ENCODE measurements around the gene MLLT10.

Gene MLLT10

DNA sequence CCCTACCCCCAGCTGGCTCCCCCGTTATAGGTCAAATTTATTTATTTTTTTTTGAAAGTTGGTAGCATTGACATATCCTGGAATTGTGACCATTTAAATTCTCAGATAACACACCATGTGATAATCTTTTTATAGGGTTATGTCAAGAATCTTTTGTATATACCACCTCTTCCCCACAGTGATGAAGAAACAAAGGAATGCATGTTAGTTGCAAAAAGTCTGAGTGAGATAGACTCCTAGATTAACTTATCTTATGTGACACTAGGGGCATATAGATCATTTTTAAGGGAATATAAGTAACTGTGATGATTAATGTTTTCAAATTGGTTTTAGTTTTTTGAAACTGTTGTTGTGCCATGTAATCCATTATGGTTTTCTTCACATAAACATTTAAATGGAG is 68.3 kb downstream of the MLLT10 start:
- no peak overlapping the region for H3K4me3 ChIP-seq (ENCODE audit: low read length)
- peaks cover 4% of the 10 kb centered on the region for H3K79me2 ChIP-seq (ENCODE audit: control insufficient read depth, insufficient read depth, low read length)
- H3K4me2 ChIP-seq (ENCODE audit: low read length): no peak overlapping the region
- no peak overlapping the region for H3K4ac ChIP-seq (ENCODE audit: low read depth, low read length)
- H3K79me1 ChIP-seq (ENCODE audit: low read length): peaks cover 9% of the 10 kb centered on the region
- no peak for DNase-seq
- no peak overlapping the region for H2BK120ac ChIP-seq (ENCODE audit: low read depth, low read length)
- no peak overlapping the region for H2AK5ac ChIP-seq (ENCODE audit: low read length)
- H4K5ac ChIP-seq (ENCODE audit: low read length): no peak overlapping the region
- no peak overlapping the region for H3K56ac ChIP-seq (ENCODE audit: low read length)
- H2BK15ac ChIP-seq (replicated peaks; ENCODE audit: low read depth): no peak overlapping the region
- H3K27me3 ChIP-seq (ENCODE audit: insufficient read depth, low read length, poor library complexity): no peaks in the 10 kb centered on the region
- no peaks in the 10 kb centered on the region for H3K36me3 ChIP-seq (ENCODE audit: control insufficient read depth, insufficient read depth, low read length)
- no CpG with 5 or more reads among the region's 1 CpG for WGBS (ENCODE audit: extremely low coverage, insufficient coverage, low lambda C conversion rate)
- H3K27ac ChIP-seq (ENCODE audit: low read depth, low read length): peak overlapping the region; percentile 36
- H3K18ac ChIP-seq (ENCODE audit: low read length): no peak overlapping the region
- H2BK5ac ChIP-seq (ENCODE audit: low read length): no peak overlapping the region
- no peak overlapping the region for H3K9ac ChIP-seq (ENCODE audit: low read length)
- no peak overlapping the region for H4K8ac ChIP-seq (ENCODE audit: low read depth, low read length)
- H3K23ac ChIP-seq (ENCODE audit: low read length): no peak overlapping the region
- no peaks in the 10 kb centered on the region for H3K4me1 ChIP-seq (ENCODE audit: control insufficient read depth, low read depth, low read length)

DNA sequence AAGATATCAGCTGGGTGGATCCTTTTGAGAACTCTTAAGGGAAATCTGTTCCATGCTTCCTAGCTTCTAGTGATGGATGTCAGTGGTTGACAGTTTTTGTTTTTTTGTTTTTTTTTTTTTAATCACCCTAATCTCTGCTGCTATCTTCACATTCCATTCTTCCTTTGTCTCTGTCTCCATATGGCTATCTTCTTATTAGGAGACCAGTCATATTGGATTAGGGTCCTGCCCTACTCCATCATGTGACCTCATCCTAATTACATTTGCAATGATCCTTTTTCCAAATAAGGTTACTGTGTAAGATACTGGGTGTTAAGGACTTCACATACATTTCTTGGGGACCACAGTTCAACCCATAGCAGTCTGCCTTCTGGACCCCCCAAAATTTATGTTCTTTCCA is 69.7 kb downstream of the MLLT10 start:
- H3K27ac ChIP-seq (ENCODE audit: low read depth, low read length): no peak overlapping the region
- no peak overlapping the region for H4K5ac ChIP-seq (ENCODE audit: low read length)
- H3K36me3 ChIP-seq (ENCODE audit: control insufficient read depth, insufficient read depth, low read length): no peaks in the 10 kb centered on the region
- H2AK5ac ChIP-seq (ENCODE audit: low read length): no peak overlapping the region
- no peak overlapping the region for H3K9ac ChIP-seq (ENCODE audit: low read length)
- no peaks in the 10 kb centered on the region for H3K27me3 ChIP-seq (ENCODE audit: insufficient read depth, low read length, poor library complexity)
- no peak overlapping the region for H3K18ac ChIP-seq (ENCODE audit: low read length)
- H3K79me1 ChIP-seq (ENCODE audit: low read length): peaks cover 8% of the 10 kb centered on the region
- H2BK5ac ChIP-seq (ENCODE audit: low read length): no peak overlapping the region
- no peak overlapping the region for H2BK120ac ChIP-seq (ENCODE audit: low read depth, low read length)
- no peak overlapping the region for H3K56ac ChIP-seq (ENCODE audit: low read length)
- H3K4me3 ChIP-seq (ENCODE audit: low read length): no peak overlapping the region
- H3K79me2 ChIP-seq (ENCODE audit: control insufficient read depth, insufficient read depth, low read length): peaks cover 6% of the 10 kb centered on the region
- no peak overlapping the region for H4K8ac ChIP-seq (ENCODE audit: low read depth, low read length)
- H3K23ac ChIP-seq (ENCODE audit: low read length): no peak overlapping the region
- no peak overlapping the region for H3K4ac ChIP-seq (ENCODE audit: low read depth, low read length)
- peak; percentile 66 for DNase-seq
- no peaks in the 10 kb centered on the region for H3K4me1 ChIP-seq (ENCODE audit: control insufficient read depth, low read depth, low read length)
- H2BK15ac ChIP-seq (replicated peaks; ENCODE audit: low read depth): no peak overlapping the region
- H3K4me2 ChIP-seq (ENCODE audit: low read length): no peak overlapping the region

DNA sequence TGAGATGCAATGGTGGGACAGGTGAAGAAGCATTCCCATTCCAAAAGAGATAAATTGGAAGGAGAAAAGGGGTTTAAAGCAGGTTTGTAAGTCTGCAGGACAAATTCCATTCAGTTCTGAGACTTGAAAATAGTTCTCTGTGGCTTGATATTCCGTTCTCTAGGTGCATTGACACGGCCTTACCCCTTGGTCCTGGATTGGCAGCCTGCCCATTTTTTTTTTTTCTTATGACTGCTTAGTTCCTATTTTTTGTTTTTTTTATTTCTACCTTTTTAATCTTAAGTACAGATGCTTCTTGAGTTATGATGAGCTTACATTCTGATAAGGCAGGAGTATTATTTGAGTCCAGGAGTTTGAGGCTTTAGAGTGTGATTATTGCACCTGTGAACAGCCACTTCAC is 70.6 kb downstream of the MLLT10 start:
- no CpG with 5 or more reads among the region's 2 CpGs for WGBS (ENCODE audit: extremely low coverage, insufficient coverage, low lambda C conversion rate)
- no peaks in the 10 kb centered on the region for H3K36me3 ChIP-seq (ENCODE audit: control insufficient read depth, insufficient read depth, low read length)

DNA sequence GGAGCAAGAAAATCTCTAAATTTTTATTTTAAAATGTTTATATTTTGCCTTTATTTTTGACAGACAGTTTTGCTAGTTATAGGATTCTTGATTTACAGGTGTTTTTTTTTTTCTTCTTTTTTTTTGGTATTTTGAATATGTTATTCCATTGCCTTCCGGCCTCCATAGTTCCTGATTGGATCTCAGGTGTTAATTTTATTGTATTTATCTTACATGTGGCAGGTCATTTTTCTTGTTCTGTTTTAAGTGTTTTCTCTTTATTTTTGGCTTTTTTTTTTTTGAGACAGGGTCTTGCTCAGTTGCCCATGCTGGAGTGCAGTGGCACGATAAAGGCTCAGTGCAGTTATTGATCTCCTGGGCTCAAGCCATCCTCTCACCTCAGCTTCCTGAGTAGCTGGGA is 73.9 kb downstream of the MLLT10 start:
- Histone ChIP-seq H3K18ac (ENCODE audit: low read length) (peak overlapping the region; percentile 51), H3K4ac (ENCODE audit: low read depth, low read length) (no peak overlapping the region), H3K79me1 (ENCODE audit: low read length) (peaks cover 13% of the 10 kb centered on the region), H4K8ac (ENCODE audit: low read depth, low read length) (no peak overlapping the region), H2BK120ac (ENCODE audit: low read depth, low read length) (no peak overlapping the region), H4K5ac (ENCODE audit: low read length) (no peak overlapping the region), H3K27ac (ENCODE audit: low read depth, low read length) (peak overlapping the region; percentile 54), H3K27me3 (ENCODE audit: insufficient read depth, low read length, poor library complexity) (no peaks in the 10 kb centered on the region), H3K4me1 (ENCODE audit: control insufficient read depth, low read depth, low read length) (no peaks in the 10 kb centered on the region), H3K79me2 (ENCODE audit: control insufficient read depth, insufficient read depth, low read length) (peaks cover 15% of the 10 kb centered on the region), H3K23ac (ENCODE audit: low read length) (no peak overlapping the region), H3K4me2 (ENCODE audit: low read length) (no peak overlapping the region), H2BK5ac (ENCODE audit: low read length) (peak overlapping the region; percentile 57), H2AK5ac (ENCODE audit: low read length) (no peak overlapping the region), H3K9ac (ENCODE audit: low read length) (no peak overlapping the region), H3K36me3 (ENCODE audit: control insufficient read depth, insufficient read depth, low read length) (no peaks in the 10 kb centered on the region), H3K4me3 (ENCODE audit: low read length) (no peak overlapping the region), H3K56ac (ENCODE audit: low read length) (peak overlapping the region; percentile 26), H2BK15ac (replicated peaks; ENCODE audit: low read depth) (no peak overlapping the region)
- no CpG with 5 or more reads among the region's 2 CpGs for WGBS (ENCODE audit: extremely low coverage, insufficient coverage, low lambda C conversion rate)
- no peak for DNase-seq

More for the DNA sequence above, 70.6 kb downstream of the MLLT10 start:
- Histone ChIP-seq H4K5ac (ENCODE audit: low read length) (no peak overlapping the region), H3K9ac (ENCODE audit: low read length) (no peak overlapping the region), H3K79me2 (ENCODE audit: control insufficient read depth, insufficient read depth, low read length) (peaks cover 9% of the 10 kb centered on the region), H3K27me3 (ENCODE audit: insufficient read depth, low read length, poor library complexity) (no peaks in the 10 kb centered on the region), H3K27ac (ENCODE audit: low read depth, low read length) (no peak overlapping the region), H2BK5ac (ENCODE audit: low read length) (no peak overlapping the region), H3K4ac (ENCODE audit: low read depth, low read length) (no peak overlapping the region), H3K23ac (ENCODE audit: low read length) (no peak overlapping the region), H2BK15ac (replicated peaks; ENCODE audit: low read depth) (no peak overlapping the region), H3K18ac (ENCODE audit: low read length) (no peak overlapping the region), H2AK5ac (ENCODE audit: low read length) (no peak overlapping the region), H2BK120ac (ENCODE audit: low read depth, low read length) (no peak overlapping the region), H3K4me1 (ENCODE audit: control insufficient read depth, low read depth, low read length) (no peaks in the 10 kb centered on the region), H3K79me1 (ENCODE audit: low read length) (peaks cover 10% of the 10 kb centered on the region), H3K4me3 (ENCODE audit: low read length) (no peak overlapping the region), H3K4me2 (ENCODE audit: low read length) (no peak overlapping the region), H3K56ac (ENCODE audit: low read length) (no peak overlapping the region), H4K8ac (ENCODE audit: low read depth, low read length) (no peak overlapping the region)
- DNase-seq: no peak

DNA sequence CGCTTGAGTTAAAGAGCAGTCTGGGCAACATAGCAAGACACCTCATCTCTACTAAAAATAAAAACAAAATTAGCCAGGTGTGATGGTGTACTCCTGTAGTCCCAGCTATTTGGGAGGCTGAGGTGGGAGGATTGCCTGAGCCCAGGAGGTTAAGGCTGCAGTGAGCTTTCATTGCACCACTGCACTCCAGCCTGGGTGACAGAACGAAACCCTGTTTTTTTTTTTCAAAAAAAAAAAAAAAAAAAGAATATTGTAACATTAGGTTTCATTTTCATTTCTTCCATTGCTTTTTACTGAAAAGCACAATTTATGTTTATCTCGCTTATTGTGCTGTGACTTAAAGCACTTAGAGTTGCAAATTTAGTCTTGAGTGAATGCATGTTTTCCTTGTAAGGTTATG is 80.0 kb downstream of the MLLT10 start:
- no peaks in the 10 kb centered on the region for H3K4me1 ChIP-seq (ENCODE audit: control insufficient read depth, low read depth, low read length)
- no peaks in the 10 kb centered on the region for H3K27me3 ChIP-seq (ENCODE audit: insufficient read depth, low read length, poor library complexity)
- no peak overlapping the region for H2BK120ac ChIP-seq (ENCODE audit: low read depth, low read length)
- no peak overlapping the region for H3K4ac ChIP-seq (ENCODE audit: low read depth, low read length)
- H3K4me2 ChIP-seq (ENCODE audit: low read length): no peak overlapping the region
- DNase-seq: no peak
- peaks cover 5% of the 10 kb centered on the region for H3K79me1 ChIP-seq (ENCODE audit: low read length)
- no peak overlapping the region for H2AK5ac ChIP-seq (ENCODE audit: low read length)
- H3K4me3 ChIP-seq (ENCODE audit: low read length): no peak overlapping the region
- no CpG with 5 or more reads among the region's 3 CpGs for WGBS (ENCODE audit: extremely low coverage, insufficient coverage, low lambda C conversion rate)
- H3K79me2 ChIP-seq (ENCODE audit: control insufficient read depth, insufficient read depth, low read length): peaks cover 7% of the 10 kb centered on the region
- no peak overlapping the region for H4K8ac ChIP-seq (ENCODE audit: low read depth, low read length)
- no peaks in the 10 kb centered on the region for H3K36me3 ChIP-seq (ENCODE audit: control insufficient read depth, insufficient read depth, low read length)
- H2BK15ac ChIP-seq (replicated peaks; ENCODE audit: low read depth): no peak overlapping the region
- peak overlapping the region; percentile 25 for H3K18ac ChIP-seq (ENCODE audit: low read length)
- H2BK5ac ChIP-seq (ENCODE audit: low read length): no peak overlapping the region
- no peak overlapping the region for H3K56ac ChIP-seq (ENCODE audit: low read length)
- no peak overlapping the region for H3K9ac ChIP-seq (ENCODE audit: low read length)
- no peak overlapping the region for H3K23ac ChIP-seq (ENCODE audit: low read length)
- H3K27ac ChIP-seq (ENCODE audit: low read depth, low read length): no peak overlapping the region
- H4K5ac ChIP-seq (ENCODE audit: low read length): no peak overlapping the region

DNA sequence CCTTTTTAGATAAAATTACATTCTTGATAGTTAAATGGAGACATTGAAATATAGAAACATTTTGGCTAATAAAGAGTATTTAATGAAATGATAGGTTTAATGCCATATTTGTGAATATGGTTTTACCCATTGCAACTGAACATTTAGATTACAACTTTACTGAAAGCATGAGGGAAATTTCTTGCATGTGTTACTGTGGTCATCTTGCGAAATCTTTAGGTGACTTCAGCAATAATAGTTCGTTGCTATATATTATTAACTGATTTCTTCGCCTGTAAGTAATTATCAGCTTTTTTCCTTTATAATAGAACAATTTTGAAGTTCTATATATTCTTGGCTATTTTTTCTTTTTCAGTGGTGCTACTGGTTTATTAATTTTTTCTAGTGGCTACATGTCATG is 83.2 kb downstream of the MLLT10 start:
- DNase-seq: no peak
- Histone ChIP-seq H3K79me2 (ENCODE audit: control insufficient read depth, insufficient read depth, low read length) (no peaks in the 10 kb centered on the region), H3K18ac (ENCODE audit: low read length) (no peak overlapping the region), H3K23ac (ENCODE audit: low read length) (no peak overlapping the region), H3K4me3 (ENCODE audit: low read length) (no peak overlapping the region), H3K4ac (ENCODE audit: low read depth, low read length) (no peak overlapping the region), H2BK120ac (ENCODE audit: low read depth, low read length) (no peak overlapping the region), H3K36me3 (ENCODE audit: control insufficient read depth, insufficient read depth, low read length) (no peaks in the 10 kb centered on the region), H2BK15ac (replicated peaks; ENCODE audit: low read depth) (no peak overlapping the region), H4K5ac (ENCODE audit: low read length) (no peak overlapping the region), H3K4me1 (ENCODE audit: control insufficient read depth, low read depth, low read length) (no peaks in the 10 kb centered on the region), H3K9ac (ENCODE audit: low read length) (no peak overlapping the region), H2BK5ac (ENCODE audit: low read length) (no peak overlapping the region), H3K27ac (ENCODE audit: low read depth, low read length) (no peak overlapping the region), H2AK5ac (ENCODE audit: low read length) (no peak overlapping the region), H3K79me1 (ENCODE audit: low read length) (no peaks in the 10 kb centered on the region), H3K27me3 (ENCODE audit: insufficient read depth, low read length, poor library complexity) (no peaks in the 10 kb centered on the region), H3K56ac (ENCODE audit: low read length) (no peak overlapping the region), H4K8ac (ENCODE audit: low read depth, low read length) (no peak overlapping the region), H3K4me2 (ENCODE audit: low read length) (no peak overlapping the region)
- no CpG with 5 or more reads among the region's 3 CpGs for WGBS (ENCODE audit: extremely low coverage, insufficient coverage, low lambda C conversion rate)
